ENCODE results near the gene NALCN. TPM values are rescaled to one million over a fixed set of nuclear protein-coding genes. Genes with fewer than 3 reads are reported as not detected.

The NALCN gene
- total RNA-seq, 2 donors from 2014 or later: 1.6 to 4.6 TPM

DNA sequence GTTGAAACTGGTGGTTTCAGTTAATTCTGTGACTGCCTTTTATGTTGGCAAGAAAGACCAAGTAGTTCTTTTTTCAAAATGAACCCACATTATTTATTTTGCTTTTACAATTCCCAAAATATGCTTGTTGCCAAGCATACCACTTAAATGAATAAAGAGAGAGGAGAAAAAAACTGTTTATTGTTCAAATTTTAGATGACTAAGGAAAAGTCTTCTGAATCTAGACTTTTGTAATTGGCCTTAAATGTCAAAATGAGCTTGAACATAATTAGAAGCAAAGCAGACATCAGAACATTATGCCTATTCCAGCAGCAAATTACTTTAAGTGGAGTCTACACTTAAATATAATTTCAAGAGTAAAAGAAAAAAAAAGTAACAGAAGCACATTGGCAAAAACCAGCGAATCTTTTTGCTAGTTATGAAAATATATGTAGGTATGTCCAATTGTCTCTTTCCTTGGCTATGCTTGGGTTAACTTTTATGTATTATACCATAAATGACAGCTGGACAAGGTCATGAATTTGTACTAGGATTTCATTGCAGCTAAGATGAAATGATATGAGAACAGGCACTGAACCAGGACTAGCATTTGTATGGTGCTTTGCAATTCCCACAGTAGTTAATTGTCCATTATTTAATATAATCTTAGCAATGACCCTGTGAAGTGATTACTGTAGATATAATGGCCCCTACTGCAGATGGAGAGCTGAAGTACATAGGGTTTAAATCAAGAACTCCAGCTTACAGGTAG, 211.9 kb downstream of the NALCN start:
- WGBS, 2 donors: 31 to 44% methylated on average over 1 of the region's 1 CpG
- Histone ChIP-seq H3K27ac (no peak overlapping the region), H3K9me3 (no peaks in the 10 kb centered on the region), H3K27me3 (no peaks in the 10 kb centered on the region), H3K36me3 (replicated peaks in 1 of 2; ENCODE audit: insufficient read depth in 1 of 2, low read depth in 2 of 2) (no peaks in the 10 kb centered on the region), H3K4me1 (no peaks in the 10 kb centered on the region), H3K4me3 (no peak overlapping the region)
- DNase-seq: no peak
- no peak for ATAC-seq
- TF ChIP-seq, protein P1, sequence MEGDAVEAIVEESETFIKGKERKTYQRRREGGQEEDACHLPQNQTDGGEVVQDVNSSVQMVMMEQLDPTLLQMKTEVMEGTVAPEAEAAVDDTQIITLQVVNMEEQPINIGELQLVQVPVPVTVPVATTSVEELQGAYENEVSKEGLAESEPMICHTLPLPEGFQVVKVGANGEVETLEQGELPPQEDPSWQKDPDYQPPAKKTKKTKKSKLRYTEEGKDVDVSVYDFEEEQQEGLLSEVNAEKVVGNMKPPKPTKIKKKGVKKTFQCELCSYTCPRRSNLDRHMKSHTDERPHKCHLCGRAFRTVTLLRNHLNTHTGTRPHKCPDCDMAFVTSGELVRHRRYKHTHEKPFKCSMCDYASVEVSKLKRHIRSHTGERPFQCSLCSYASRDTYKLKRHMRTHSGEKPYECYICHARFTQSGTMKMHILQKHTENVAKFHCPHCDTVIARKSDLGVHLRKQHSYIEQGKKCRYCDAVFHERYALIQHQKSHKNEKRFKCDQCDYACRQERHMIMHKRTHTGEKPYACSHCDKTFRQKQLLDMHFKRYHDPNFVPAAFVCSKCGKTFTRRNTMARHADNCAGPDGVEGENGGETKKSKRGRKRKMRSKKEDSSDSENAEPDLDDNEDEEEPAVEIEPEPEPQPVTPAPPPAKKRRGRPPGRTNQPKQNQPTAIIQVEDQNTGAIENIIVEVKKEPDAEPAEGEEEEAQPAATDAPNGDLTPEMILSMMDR (IDR thresholded peaks at IDR 0.05): no peak
- no peak for TF ChIP-seq POLR2A (IDR thresholded peaks at IDR 0.05)
- intact Hi-C loops (cut with DNase I): no loop called here

DNA sequence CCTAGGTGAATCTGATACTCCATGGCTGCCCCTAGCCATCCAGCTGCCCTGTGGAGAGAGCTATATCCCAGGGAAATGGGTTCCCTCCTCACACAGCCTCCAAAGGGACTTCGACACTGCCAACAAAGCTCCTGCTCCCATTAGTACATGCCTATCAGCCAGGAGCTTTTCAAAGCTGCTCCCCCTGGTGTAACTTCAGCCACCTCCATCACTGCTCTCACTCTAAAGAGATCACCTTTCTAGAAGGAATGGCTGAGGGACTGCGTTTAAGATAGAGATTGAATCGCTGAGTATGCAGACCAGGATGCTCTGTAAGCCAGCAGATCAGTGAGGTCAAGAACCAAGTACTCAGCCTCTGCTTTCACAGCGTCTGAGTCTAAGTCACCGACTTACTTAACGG, 213.7 kb downstream of the NALCN start:
- Histone ChIP-seq H3K27me3 (no peaks in the 10 kb centered on the region), H3K36me3 (replicated peaks in 1 of 2; ENCODE audit: insufficient read depth in 1 of 2, low read depth in 2 of 2) (no peaks in the 10 kb centered on the region), H3K27ac (no peak overlapping the region), H3K9me3 (no peaks in the 10 kb centered on the region), H3K4me3 (no peak overlapping the region), H3K4me1 (no peaks in the 10 kb centered on the region)
- DNase-seq: no peak
- intact Hi-C loops (cut with DNase I): no loop called here
- TF ChIP-seq POLR2A (IDR thresholded peaks at IDR 0.05): no peak
- TF ChIP-seq, protein P1 (IDR thresholded peaks at IDR 0.05): no peak
- WGBS, 2 donors: 67 to 71% methylated on average over 6 of the region's 6 CpGs
- ATAC-seq: no peak

DNA sequence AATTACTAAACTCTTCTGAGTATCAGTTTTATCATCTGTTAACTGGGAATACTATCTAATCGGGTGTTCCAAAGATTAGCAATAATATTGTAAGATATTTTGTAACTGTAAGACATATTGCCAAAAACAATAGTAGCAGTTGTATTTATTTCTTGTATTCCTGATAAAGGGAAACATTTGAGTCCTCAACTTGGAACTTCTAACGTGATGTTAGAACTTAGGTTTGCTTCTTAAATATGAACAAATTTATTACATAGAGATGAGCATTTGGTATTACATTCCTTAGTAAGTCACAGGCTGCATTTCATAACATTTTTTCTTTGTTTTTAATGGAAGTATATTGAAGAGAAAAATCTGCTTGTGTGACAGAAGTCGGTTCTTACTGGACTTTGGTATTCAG, 225.3 kb downstream of the NALCN start:
- Histone ChIP-seq H3K27ac (no peak overlapping the region), H3K4me1 (no peaks in the 10 kb centered on the region), H3K4me3 (no peak overlapping the region), H3K27me3 (no peaks in the 10 kb centered on the region), H3K9me3 (no peaks in the 10 kb centered on the region), H3K36me3 (replicated peaks in 1 of 2; ENCODE audit: insufficient read depth in 1 of 2, low read depth in 2 of 2) (no peaks in the 10 kb centered on the region)
- ATAC-seq (no peak), DNase-seq (no peak)
- 62 to 69% methylated on average over 3 of the region's 3 CpGs for WGBS, 2 donors
- intact Hi-C loops (cut with DNase I): no loop called here
- TF ChIP-seq, protein P1 (IDR thresholded peaks at IDR 0.05): no peak
- TF ChIP-seq POLR2A (IDR thresholded peaks at IDR 0.05): no peak

DNA sequence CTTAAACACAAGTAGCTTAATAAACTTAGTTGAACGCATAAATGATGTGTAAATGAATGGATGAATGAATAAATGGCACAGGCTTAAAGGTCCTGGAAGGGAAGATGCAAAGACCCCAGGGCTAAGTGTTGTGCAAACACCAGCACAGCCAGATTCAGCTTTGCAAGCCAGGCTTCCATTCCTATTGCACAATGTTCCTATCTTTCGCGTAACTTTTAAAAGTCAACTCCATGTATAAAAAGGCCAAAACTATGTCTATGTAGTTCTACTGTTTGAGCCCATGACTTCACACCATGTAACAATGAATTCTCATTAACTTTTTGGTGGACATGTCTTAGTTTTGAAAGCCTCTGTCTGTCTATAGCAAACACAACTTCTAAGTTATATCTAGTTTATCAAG, 226.0 kb downstream of the NALCN start:
- ATAC-seq (no peak), DNase-seq (no peak)
- no peaks in the 10 kb centered on the region for H3K4me1 ChIP-seq
- H3K27ac ChIP-seq: no peak overlapping the region
- H3K4me3 ChIP-seq: no peak overlapping the region
- 86 to 89% methylated on average over 3 of the region's 3 CpGs for WGBS, 2 donors
- H3K9me3 ChIP-seq: no peaks in the 10 kb centered on the region
- H3K27me3 ChIP-seq: no peaks in the 10 kb centered on the region
- intact Hi-C loops (cut with DNase I): no loop called here
- TF ChIP-seq, protein P1 (IDR thresholded peaks at IDR 0.05): no peak
- no peak for TF ChIP-seq POLR2A (IDR thresholded peaks at IDR 0.05)
- H3K36me3 ChIP-seq (replicated peaks in 1 of 2; ENCODE audit: insufficient read depth in 1 of 2, low read depth in 2 of 2): no peaks in the 10 kb centered on the region

DNA sequence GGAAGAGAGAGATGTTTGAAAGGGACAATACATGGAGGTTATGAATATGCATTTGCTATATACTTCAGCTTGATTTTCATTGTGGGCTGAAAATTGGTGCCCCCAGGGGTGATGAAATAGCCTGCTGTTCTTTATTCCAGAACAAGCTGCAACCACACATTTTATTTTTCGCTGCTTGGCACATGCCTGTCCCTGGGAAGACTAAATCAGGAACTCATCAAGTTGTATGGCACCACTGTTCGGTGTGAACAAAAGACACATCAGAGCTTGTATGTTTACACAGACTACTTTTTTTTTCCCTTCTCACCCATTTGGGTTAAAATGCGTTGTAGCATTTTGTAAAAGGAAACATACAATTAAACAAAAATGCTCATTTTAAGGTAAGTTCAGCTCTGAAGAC, 230.7 kb downstream of the NALCN start:
- 82 to 88% methylated on average over 3 of the region's 3 CpGs for WGBS, 2 donors
- no peak for ATAC-seq
- H3K36me3 ChIP-seq (replicated peaks in 1 of 2; ENCODE audit: insufficient read depth in 1 of 2, low read depth in 2 of 2): no peaks in the 10 kb centered on the region
- no peaks in the 10 kb centered on the region for H3K9me3 ChIP-seq
- DNase-seq: no peak
- no peak overlapping the region for H3K27ac ChIP-seq
- no peaks in the 10 kb centered on the region for H3K4me1 ChIP-seq
- intact Hi-C loops (cut with DNase I): no loop called here
- TF ChIP-seq, protein P1 (IDR thresholded peaks at IDR 0.05): no peak
- TF ChIP-seq POLR2A (IDR thresholded peaks at IDR 0.05): no peak
- no peaks in the 10 kb centered on the region for H3K27me3 ChIP-seq
- no peak overlapping the region for H3K4me3 ChIP-seq

Measured in body of pancreas (tissue), 4 donors.